Measurements from ENCODE around the gene ABCF2. TPM values are rescaled to one million over a fixed set of nuclear protein-coding genes. Genes with fewer than 3 reads are reported as not detected.

ABCF2 gene
- total RNA-seq, 2 donors from 2014 or later, result 11.9 to 13.5 TPM

GRCh38 chr7:151240536-151240935, 13.5 kb upstream of the ABCF2 start:
- H3K27ac ChIP-seq, result no peak overlapping the region
- H3K4me1 ChIP-seq, result peaks cover 25% of the 10 kb centered on the region
- peaks cover 0 to 17% of the 10 kb centered on the region in 2 donors for H3K36me3 ChIP-seq (replicated peaks in 1 of 2; ENCODE audit: insufficient read depth in 1 of 2, low read depth in 2 of 2)
- 64 to 79% methylated on average over 4 of the region's 4 CpGs for WGBS, 2 donors
- no peaks in the 10 kb centered on the region for H3K27me3 ChIP-seq
- ATAC-seq (no peak), DNase-seq (no peak)
- TF ChIP-seq POLR2A (IDR thresholded peaks at IDR 0.05) (no peak), CTCF (IDR thresholded peaks at IDR 0.05) (no peak)
- intact Hi-C loops (cut with DNase I), result loop anchor here (5.0 kb wide), 1 partner anchor 67 kb away; no protein-coding TSS in a partner anchor
- no peak overlapping the region for H3K4me3 ChIP-seq
- no peaks in the 10 kb centered on the region for H3K9me3 ChIP-seq

GRCh38 chr7:151239837-151240459, 12.9 kb upstream of the ABCF2 start:
- TF ChIP-seq CTCF (IDR thresholded peaks at IDR 0.05) (no peak), POLR2A (IDR thresholded peaks at IDR 0.05) (no peak)
- Histone ChIP-seq H3K36me3 (replicated peaks in 1 of 2; ENCODE audit: insufficient read depth in 1 of 2, low read depth in 2 of 2) (peaks cover 0 to 17% of the 10 kb centered on the region in 2 donors), H3K9me3 (no peaks in the 10 kb centered on the region), H3K4me3 (no peak overlapping the region), H3K27ac (no peak overlapping the region), H3K4me1 (peaks cover 19% of the 10 kb centered on the region), H3K27me3 (no peaks in the 10 kb centered on the region)
- intact Hi-C loops (cut with DNase I), result loop anchor here (5.0 kb wide), 1 partner anchor 67 kb away; no protein-coding TSS in a partner anchor
- no peak for ATAC-seq
- WGBS, 2 donors, result 65 to 76% methylated on average over 11 of the region's 11 CpGs
- no peak for DNase-seq

- no peaks in the 10 kb centered on the region for H3K27me3 ChIP-seq
- no peaks in the 10 kb centered on the region for H3K9me3 ChIP-seq
- TF ChIP-seq CTCF (IDR thresholded peaks at IDR 0.05), result no peak
- no peak for TF ChIP-seq POLR2A (IDR thresholded peaks at IDR 0.05)
- 86% methylated on average over 23 to 24 of the region's 25 CpGs for WGBS, 2 donors
- peaks cover 0 to 17% of the 10 kb centered on the region in 2 donors for H3K36me3 ChIP-seq (replicated peaks in 1 of 2; ENCODE audit: insufficient read depth in 1 of 2, low read depth in 2 of 2)
- intact Hi-C loops (cut with DNase I), result no loop called here
- no peak overlapping the region for H3K27ac ChIP-seq
- ATAC-seq (no peak), DNase-seq (no peak)
- H3K4me3 ChIP-seq, result no peak overlapping the region
- peaks cover 14% of the 10 kb centered on the region for H3K4me1 ChIP-seq
Measured at GRCh38 chr7:151238924-151239836, 12.2 kb upstream of the ABCF2 start.

- TF ChIP-seq CTCF (IDR thresholded peaks at IDR 0.05) (no peak), POLR2A (IDR thresholded peaks at IDR 0.05) (no peak)
- peaks cover 0 to 17% of the 10 kb centered on the region in 2 donors for H3K36me3 ChIP-seq (replicated peaks in 1 of 2; ENCODE audit: insufficient read depth in 1 of 2, low read depth in 2 of 2)
- intact Hi-C loops (cut with DNase I), result no loop called here
- no peak for ATAC-seq
- no peaks in the 10 kb centered on the region for H3K9me3 ChIP-seq
- DNase-seq, result no peak
- H3K4me1 ChIP-seq, result peaks cover 14% of the 10 kb centered on the region
- no peak overlapping the region for H3K4me3 ChIP-seq
- H3K27me3 ChIP-seq, result no peaks in the 10 kb centered on the region
- no peak overlapping the region for H3K27ac ChIP-seq
- 79 to 96% methylated on average over 4 to 17 of the region's 17 CpGs for WGBS, 2 donors
Measured at GRCh38 chr7:151238190-151238810, 11.3 kb upstream of the ABCF2 start.
